Activated naive CD8-positive, alpha-beta T cell treated with anti-CD3 and anti-CD28 coated beads, Interleukin-2, amount 10 ng/mL, durations not matched to agents 7 days and 5 days (primary cell): ENCODE data around the gene RIC8B. TPM values are rescaled to one million over a fixed set of nuclear protein-coding genes. Genes with fewer than 3 reads are reported as not detected.
A peak's percentile ranks its signal among the peaks of the same experiment; 100 is the strongest.

Experiments used
- ATAC-seq: fragments of 150-1000 bp; cut with Tn5 transposase; one replicate; pipeline ENCODE4 v1.10.0; 2021; ENCODE audit warnings: low read depth, moderate library complexity
- POLR2A ChIA-PET: fragments of 350-600 bp; sonication (Branson Sonifier 250); formaldehyde crosslinking; loops from one replicate; lab custom pipeline; 2021; ENCODE audit warnings: antibody characterized with exemption; lab: Charles Lee
- DNase-seq: peaks from one replicate; pipeline ENCODE4 v3.0.0; 2021
- H3K27ac Mint-ChIP-seq: one replicate; pipeline ENCODE4 v1.8.0; 2022; ENCODE audit warnings: mild to moderate bottlenecking, mixed read lengths
- H3K27me3 Mint-ChIP-seq: one replicate; pipeline ENCODE4 v1.8.0; 2022; ENCODE audit warnings: mild to moderate bottlenecking, moderate library complexity, mixed read lengths
- H3K36me3 Mint-ChIP-seq: one replicate; pipeline ENCODE4 v1.8.0; 2021; ENCODE audit warnings: mild to moderate bottlenecking, mixed read lengths
- H3K4me1 Mint-ChIP-seq: one replicate; pipeline ENCODE4 v1.8.0; 2021; ENCODE audit warnings: mixed read lengths
- H3K4me3 Mint-ChIP-seq: one replicate; pipeline ENCODE4 v1.8.0; 2022; ENCODE audit warnings: mild to moderate bottlenecking, moderate library complexity, mixed read lengths
- H3K9me3 Mint-ChIP-seq: one replicate; pipeline ENCODE4 v1.8.0; 2021; ENCODE audit warnings: mixed read lengths
- total RNA-seq, 2 experiments: library from RNA; stranded (reverse); gene quantifications; one replicate each; pipeline ENCODE4 v1.2.3, GENCODE V29; 2021

Gene RIC8B
- total RNA-seq, 2 experiments from 2014 or later, result 14.3 to 15.1 TPM

- POLR2A ChIA-PET, result no interaction called here
- Mint-ChIP-seq H3K36me3 (peaks cover 24% of the 10 kb centered on the region), H3K4me1 (peaks cover 3% of the 10 kb centered on the region), H3K27ac (no peak overlapping the region), H3K27me3 (no peaks in the 10 kb centered on the region), H3K4me3 (no peak overlapping the region), H3K9me3 (no peaks in the 10 kb centered on the region)
- no peak for ATAC-seq
- DNase-seq, result no peak
These were observed 95.6 kb downstream of the RIC8B start for GRCh38 chr12:106870116-106870515.

GRCh38 chr12:106871477-106871876, 97.0 kb downstream of the RIC8B start:
- POLR2A ChIA-PET, result no interaction called here
- H3K4me3 Mint-ChIP-seq, result no peak overlapping the region
- H3K27me3 Mint-ChIP-seq, result no peaks in the 10 kb centered on the region
- H3K27ac Mint-ChIP-seq, result no peak overlapping the region
- DNase-seq, result no peak
- ATAC-seq, result no peak
- H3K9me3 Mint-ChIP-seq, result no peaks in the 10 kb centered on the region
- H3K4me1 Mint-ChIP-seq, result peaks cover 3% of the 10 kb centered on the region
- H3K36me3 Mint-ChIP-seq, result peaks cover 20% of the 10 kb centered on the region

- H3K4me3 Mint-ChIP-seq, result no peak overlapping the region
- DNase-seq (no peak), ATAC-seq (no peak)
- H3K27ac Mint-ChIP-seq, result no peak overlapping the region
- H3K4me1 Mint-ChIP-seq, result peaks cover 3% of the 10 kb centered on the region
- POLR2A ChIA-PET, result no interaction called here
- no peaks in the 10 kb centered on the region for H3K27me3 Mint-ChIP-seq
- peaks cover 24% of the 10 kb centered on the region for H3K36me3 Mint-ChIP-seq
- H3K9me3 Mint-ChIP-seq, result no peaks in the 10 kb centered on the region
These were observed 99.5 kb downstream of the RIC8B start for GRCh38 chr12:106873983-106874382.

GRCh38 chr12:106878804-106879203, 104.3 kb downstream of the RIC8B start:
- no peak overlapping the region for H3K4me3 Mint-ChIP-seq

GRCh38 chr12:106879612-106880011, 105.1 kb downstream of the RIC8B start:
- Mint-ChIP-seq H3K27ac (no peak overlapping the region), H3K27me3 (no peaks in the 10 kb centered on the region), H3K4me3 (no peak overlapping the region), H3K9me3 (no peaks in the 10 kb centered on the region), H3K4me1 (peaks cover 4% of the 10 kb centered on the region), H3K36me3 (peaks cover 34% of the 10 kb centered on the region)
- POLR2A ChIA-PET, result no interaction called here
- ATAC-seq (no peak), DNase-seq (no peak)

More at GRCh38 chr12:106878804-106879203, 104.3 kb downstream of the RIC8B start:
- Mint-ChIP-seq H3K4me1 (peaks cover 8% of the 10 kb centered on the region), H3K36me3 (peaks cover 32% of the 10 kb centered on the region), H3K9me3 (no peaks in the 10 kb centered on the region), H3K27ac (no peak overlapping the region), H3K27me3 (no peaks in the 10 kb centered on the region)
- DNase-seq (no peak), ATAC-seq (no peak)
- POLR2A ChIA-PET, result no interaction called here

GRCh38 chr12:106883426-106883825, 108.9 kb downstream of the RIC8B start:
- peaks cover 4% of the 10 kb centered on the region for H3K4me1 Mint-ChIP-seq
- no peak for ATAC-seq
- peaks cover 41% of the 10 kb centered on the region for H3K36me3 Mint-ChIP-seq
- no peaks in the 10 kb centered on the region for H3K9me3 Mint-ChIP-seq
- H3K4me3 Mint-ChIP-seq, result no peak overlapping the region
- peak overlapping the region; percentile 26 for H3K27ac Mint-ChIP-seq
- POLR2A ChIA-PET, result no interaction called here
- no peaks in the 10 kb centered on the region for H3K27me3 Mint-ChIP-seq
- DNase-seq, result no peak

GRCh38 chr12:106885026-106885425, 110.5 kb downstream of the RIC8B start:
- ATAC-seq (no peak), DNase-seq (no peak)
- Mint-ChIP-seq H3K4me1 (peaks cover 4% of the 10 kb centered on the region), H3K4me3 (no peak overlapping the region), H3K27me3 (no peaks in the 10 kb centered on the region), H3K27ac (no peak overlapping the region), H3K9me3 (no peaks in the 10 kb centered on the region), H3K36me3 (peaks cover 37% of the 10 kb centered on the region)
- POLR2A ChIA-PET, result no interaction called here

GRCh38 chr12:106885541-106886249, 111.2 kb downstream of the RIC8B start:
- POLR2A ChIA-PET, result interaction anchor here (0.7 kb wide), 1 partner anchor 70 kb away, joined by 4 read pairs; the partner anchor contains the start of gene TMEM263
- peaks cover 4% of the 10 kb centered on the region for H3K4me1 Mint-ChIP-seq
- no peaks in the 10 kb centered on the region for H3K9me3 Mint-ChIP-seq
- no peaks in the 10 kb centered on the region for H3K27me3 Mint-ChIP-seq
- H3K36me3 Mint-ChIP-seq, result peaks cover 36% of the 10 kb centered on the region
- no peak overlapping the region for H3K4me3 Mint-ChIP-seq
- no peak overlapping the region for H3K27ac Mint-ChIP-seq
- ATAC-seq (no peak), DNase-seq (no peak)

GRCh38 chr12:106886932-106887331, 112.5 kb downstream of the RIC8B start:
- Mint-ChIP-seq H3K4me1 (no peaks in the 10 kb centered on the region), H3K36me3 (peaks cover 27% of the 10 kb centered on the region)
- no peak for DNase-seq

GRCh38 chr12:106888348-106888970, 114.0 kb downstream of the RIC8B start:
- POLR2A ChIA-PET, result no interaction called here
- H3K4me3 Mint-ChIP-seq, result no peak overlapping the region
- ATAC-seq (no peak), DNase-seq (no peak)
- H3K27ac Mint-ChIP-seq, result no peak overlapping the region
- H3K27me3 Mint-ChIP-seq, result no peaks in the 10 kb centered on the region
- peaks cover 21% of the 10 kb centered on the region for H3K36me3 Mint-ChIP-seq
- no peaks in the 10 kb centered on the region for H3K9me3 Mint-ChIP-seq
- H3K4me1 Mint-ChIP-seq, result no peaks in the 10 kb centered on the region

More at GRCh38 chr12:106886932-106887331, 112.5 kb downstream of the RIC8B start:
- H3K27me3 Mint-ChIP-seq, result no peaks in the 10 kb centered on the region
- no peak overlapping the region for H3K4me3 Mint-ChIP-seq
- no peaks in the 10 kb centered on the region for H3K9me3 Mint-ChIP-seq
- no peak overlapping the region for H3K27ac Mint-ChIP-seq
- ATAC-seq, result no peak
- POLR2A ChIA-PET, result no interaction called here

- Mint-ChIP-seq H3K27me3 (no peaks in the 10 kb centered on the region), H3K9me3 (no peaks in the 10 kb centered on the region), H3K4me3 (no peak overlapping the region), H3K36me3 (peaks cover 14% of the 10 kb centered on the region), H3K4me1 (no peaks in the 10 kb centered on the region), H3K27ac (no peak overlapping the region)
- DNase-seq (no peak), ATAC-seq (no peak)
- POLR2A ChIA-PET, result no interaction called here
These were observed 114.8 kb downstream of the RIC8B start for GRCh38 chr12:106889326-106889725.

GRCh38 chr12:106889950-106890626, 115.6 kb downstream of the RIC8B start:
- no peak for ATAC-seq
- Mint-ChIP-seq H3K9me3 (no peaks in the 10 kb centered on the region), H3K27ac (no peak overlapping the region), H3K27me3 (no peaks in the 10 kb centered on the region), H3K36me3 (peaks cover 11% of the 10 kb centered on the region), H3K4me1 (no peaks in the 10 kb centered on the region), H3K4me3 (no peak overlapping the region)
- POLR2A ChIA-PET, result interaction anchor here (2.8 kb wide), 1 partner anchor 12 kb away, joined by 7 read pairs; no protein-coding TSS in a partner anchor
- no peak for DNase-seq

GRCh38 chr12:106892075-106892474, 117.6 kb downstream of the RIC8B start:
- no peak for ATAC-seq
- peaks cover 7% of the 10 kb centered on the region for H3K36me3 Mint-ChIP-seq
- no peaks in the 10 kb centered on the region for H3K9me3 Mint-ChIP-seq
- H3K4me3 Mint-ChIP-seq, result no peak overlapping the region
- DNase-seq, result no peak
- H3K4me1 Mint-ChIP-seq, result peaks cover 2% of the 10 kb centered on the region
- no peak overlapping the region for H3K27ac Mint-ChIP-seq
- H3K27me3 Mint-ChIP-seq, result no peaks in the 10 kb centered on the region
- POLR2A ChIA-PET, result interaction anchor here (2.8 kb wide), 1 partner anchor 10 kb away, joined by 7 read pairs; no protein-coding TSS in a partner anchor
